ENCODE measurements around the gene RPP14.
A peak's percentile ranks its signal among the peaks of the same experiment; 100 is the strongest.
"Not testable (repeated sequence)": the region's sequence is repeated elsewhere in the genome, so short reads cannot be mapped to it uniquely, and the experiment has no call there.

RPP14 gene

DNA sequence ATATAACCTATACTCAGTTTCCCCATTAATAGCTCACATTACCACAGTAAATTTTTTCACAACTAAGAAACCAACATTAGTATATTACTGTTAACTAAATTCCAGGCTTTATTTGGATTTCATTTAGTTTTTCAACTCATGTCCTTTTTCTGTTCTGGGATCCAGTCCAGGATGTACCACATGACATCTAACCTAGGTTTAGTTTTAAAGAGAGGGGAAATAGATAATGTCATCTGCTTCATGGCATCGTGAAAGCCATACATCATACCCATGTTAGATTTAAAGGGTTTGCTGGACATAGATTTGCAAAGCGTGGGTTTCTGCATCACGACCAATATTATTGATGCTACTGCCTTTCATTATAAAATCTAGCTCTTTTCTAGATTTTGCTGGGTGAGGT, 33.2 kb upstream of the RPP14 start:
- TF ChIP-seq, protein P1, sequence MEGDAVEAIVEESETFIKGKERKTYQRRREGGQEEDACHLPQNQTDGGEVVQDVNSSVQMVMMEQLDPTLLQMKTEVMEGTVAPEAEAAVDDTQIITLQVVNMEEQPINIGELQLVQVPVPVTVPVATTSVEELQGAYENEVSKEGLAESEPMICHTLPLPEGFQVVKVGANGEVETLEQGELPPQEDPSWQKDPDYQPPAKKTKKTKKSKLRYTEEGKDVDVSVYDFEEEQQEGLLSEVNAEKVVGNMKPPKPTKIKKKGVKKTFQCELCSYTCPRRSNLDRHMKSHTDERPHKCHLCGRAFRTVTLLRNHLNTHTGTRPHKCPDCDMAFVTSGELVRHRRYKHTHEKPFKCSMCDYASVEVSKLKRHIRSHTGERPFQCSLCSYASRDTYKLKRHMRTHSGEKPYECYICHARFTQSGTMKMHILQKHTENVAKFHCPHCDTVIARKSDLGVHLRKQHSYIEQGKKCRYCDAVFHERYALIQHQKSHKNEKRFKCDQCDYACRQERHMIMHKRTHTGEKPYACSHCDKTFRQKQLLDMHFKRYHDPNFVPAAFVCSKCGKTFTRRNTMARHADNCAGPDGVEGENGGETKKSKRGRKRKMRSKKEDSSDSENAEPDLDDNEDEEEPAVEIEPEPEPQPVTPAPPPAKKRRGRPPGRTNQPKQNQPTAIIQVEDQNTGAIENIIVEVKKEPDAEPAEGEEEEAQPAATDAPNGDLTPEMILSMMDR (IDR thresholded peaks at IDR 0.05; ENCODE audit: low read depth, low read length, missing control alignments): no peak
- H3K27ac ChIP-seq: peak overlapping the region; percentile 70
- H3K4me3 ChIP-seq (ENCODE audit: low read depth, low read length): no peak overlapping the region
- no peaks in the 10 kb centered on the region for H3K27me3 ChIP-seq (replicated peaks)
- no peak for DNase-seq
- H3K36me3 ChIP-seq (replicated peaks): no peaks in the 10 kb centered on the region
- in situ Hi-C loops (cut with HindIII; ENCODE audit: low pct_ligation_motif_present, low sequenced_read_pairs): no loop called here

- H3K4me3 ChIP-seq (ENCODE audit: low read depth, low read length); in situ Hi-C loops (cut with HindIII; ENCODE audit: low pct_ligation_motif_present, low sequenced_read_pairs); H3K27ac ChIP-seq; DNase-seq; H3K36me3 ChIP-seq (replicated peaks); H3K27me3 ChIP-seq (replicated peaks): not testable (repeated sequence)
These were observed 32.7 kb upstream of the RPP14 start for GRCh38 chr3:58273362-58273761.

DNA sequence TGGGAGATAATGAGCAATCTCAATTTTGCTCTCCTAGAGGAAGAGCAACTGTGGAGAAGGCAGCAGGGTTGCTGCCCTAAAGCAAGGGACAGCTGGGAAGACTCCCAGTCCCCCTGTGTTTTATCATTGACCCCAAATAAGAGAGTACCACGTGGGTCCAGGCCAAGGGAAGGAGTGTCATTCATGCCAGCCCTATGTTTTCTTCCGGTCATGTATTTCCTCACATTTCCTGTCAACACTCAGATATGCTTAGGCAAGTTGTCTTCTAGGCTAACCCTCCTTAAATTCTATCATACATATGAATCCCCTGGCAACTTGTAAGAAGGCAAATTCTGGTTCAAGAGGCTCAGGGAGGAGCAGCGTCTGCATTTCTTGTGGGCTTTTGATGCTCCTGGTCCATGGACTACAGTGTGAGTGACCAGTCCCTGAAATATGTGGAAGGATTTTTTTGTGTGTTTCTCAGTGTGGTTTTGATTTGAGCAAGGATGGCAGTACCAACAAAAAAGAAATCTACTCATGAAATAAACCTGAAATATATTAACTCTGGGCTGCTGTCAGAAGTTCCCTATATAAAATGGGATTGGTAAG, 31.9 kb upstream of the RPP14 start:
- no peaks in the 10 kb centered on the region for H3K27me3 ChIP-seq (replicated peaks)
- DNase-seq: no peak
- no peak overlapping the region for H3K27ac ChIP-seq
- in situ Hi-C loops (cut with HindIII; ENCODE audit: low pct_ligation_motif_present, low sequenced_read_pairs): no loop called here
- no peak overlapping the region for H3K4me3 ChIP-seq (ENCODE audit: low read depth, low read length)
- TF ChIP-seq, protein P1 (IDR thresholded peaks at IDR 0.05; ENCODE audit: low read depth, low read length, missing control alignments): no peak
- H3K36me3 ChIP-seq (replicated peaks): no peaks in the 10 kb centered on the region

- Histone ChIP-seq H3K4me3 (ENCODE audit: low read depth, low read length) (no peak overlapping the region), H3K27me3 (replicated peaks) (no peaks in the 10 kb centered on the region), H3K27ac (no peak overlapping the region), H3K36me3 (replicated peaks) (no peaks in the 10 kb centered on the region)
- in situ Hi-C loops (cut with HindIII; ENCODE audit: low pct_ligation_motif_present, low sequenced_read_pairs): loop anchor here (10.0 kb wide), 1 partner anchor 86 kb away; no protein-coding TSS in a partner anchor
- TF ChIP-seq, protein P1 (IDR thresholded peaks at IDR 0.05; ENCODE audit: low read depth, low read length, missing control alignments): no peak
- no peak for DNase-seq
These were observed 25.0 kb upstream of the RPP14 start for GRCh38 chr3:58281069-58281468.

- no peak for DNase-seq
- Histone ChIP-seq H3K36me3 (replicated peaks) (no peaks in the 10 kb centered on the region), H3K27ac (no peak overlapping the region), H3K4me3 (ENCODE audit: low read depth, low read length) (no peak overlapping the region), H3K27me3 (replicated peaks) (no peaks in the 10 kb centered on the region)
- TF ChIP-seq, protein P1 (IDR thresholded peaks at IDR 0.05; ENCODE audit: low read depth, low read length, missing control alignments): no peak
- in situ Hi-C loops (cut with HindIII; ENCODE audit: low pct_ligation_motif_present, low sequenced_read_pairs): loop anchor here (10.0 kb wide), 1 partner anchor 91 kb away; no protein-coding TSS in a partner anchor
These were observed 20.7 kb upstream of the RPP14 start for GRCh38 chr3:58285334-58285733.

DNA sequence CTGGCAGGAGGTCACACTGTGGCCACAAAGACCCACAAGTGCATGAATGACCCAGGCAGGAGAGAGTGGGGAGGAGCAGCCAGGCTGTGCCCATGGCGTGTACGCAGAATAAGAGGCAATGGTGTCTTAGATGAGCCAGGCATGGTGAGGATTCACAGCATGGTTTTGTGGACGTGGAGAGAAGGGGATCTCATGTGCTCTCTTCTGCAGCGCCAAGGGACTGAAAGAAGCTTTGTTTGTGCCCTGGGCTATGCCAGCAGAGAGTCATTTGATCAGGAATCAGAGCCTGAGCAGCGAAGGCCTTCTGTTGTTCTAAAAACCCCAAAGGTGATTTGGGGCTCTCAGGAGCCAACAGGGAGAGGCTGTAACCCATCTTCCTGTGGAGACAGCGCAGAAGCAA, 18.7 kb upstream of the RPP14 start:
- no peak for DNase-seq
- Histone ChIP-seq H3K27me3 (replicated peaks) (no peaks in the 10 kb centered on the region), H3K27ac (no peak overlapping the region), H3K36me3 (replicated peaks) (no peaks in the 10 kb centered on the region), H3K4me3 (ENCODE audit: low read depth, low read length) (no peak overlapping the region)
- in situ Hi-C loops (cut with HindIII; ENCODE audit: low pct_ligation_motif_present, low sequenced_read_pairs): loop anchor here (10.0 kb wide), 1 partner anchor 93 kb away; no protein-coding TSS in a partner anchor
- TF ChIP-seq, protein P1 (IDR thresholded peaks at IDR 0.05; ENCODE audit: low read depth, low read length, missing control alignments): no peak
